Kidney (tissue), 14 donors: ENCODE measurements around the gene LMX1B. TPM values are rescaled to one million over a fixed set of nuclear protein-coding genes. Genes with fewer than 3 reads are reported as not detected.
A peak's percentile ranks its signal among the peaks of the same experiment; 100 is the strongest.

ENCODE experiments used
- DNase-seq, 5 donors: peaks; one replicate each; pipeline ENCODE4 v3.0.0-alpha.2; 2013 to 2020
- FAIRE-seq: peaks from 2 replicates; lab custom pipeline; 2012; peaks lifted over from hg19 to GRCh38; lab: Jason Lieb, UNC
- H3K27ac ChIP-seq, 2 donors: one replicate each; pipeline ENCODE4 v1.7.0; 2013; ENCODE audit warnings: low read depth in 2 of 2, low read length in 2 of 2, inconsistent platforms in 1 of 2
- H3K27me3 ChIP-seq: one replicate; pipeline ENCODE4 v1.7.1; 2013; ENCODE audit warnings: low read length, inconsistent platforms; ENCODE audit not compliant: control insufficient read depth, insufficient read depth
- H3K36me3 ChIP-seq, 3 donors: one replicate each; pipeline versions ENCODE4 v1.7.0 to v1.7.1; 2013; ENCODE audit warnings: low read length in 3 of 3, control low read depth in 1 of 3, inconsistent platforms in 1 of 3; ENCODE audit not compliant: insufficient read depth in 3 of 3, control insufficient read depth in 2 of 3
- H3K4me1 ChIP-seq, 3 donors: one replicate each; pipeline versions ENCODE4 v1.7.0 to v1.7.1; 2013; ENCODE audit warnings: low read length in 3 of 3, inconsistent platforms in 1 of 3, low read depth in 1 of 3; ENCODE audit not compliant: control insufficient read depth in 2 of 3, insufficient read depth in 2 of 3
- H3K4me3 ChIP-seq, 3 donors: one replicate each; pipeline versions ENCODE4 v1.7.0 to v1.8.1; 2013; ENCODE audit warnings: low read length in 3 of 3, control low read depth in 1 of 3, inconsistent platforms in 1 of 3
- H3K9ac ChIP-seq, 3 donors: one replicate each; pipeline versions ENCODE4 v1.7.0 to v1.7.1; 2013; ENCODE audit warnings: low read length in 3 of 3, control low read depth in 1 of 3, inconsistent platforms in 1 of 3
- H3K9me3 ChIP-seq, 3 donors: one replicate each; pipeline versions ENCODE4 v1.7.0 to v1.7.1; 2013; ENCODE audit warnings: low read length in 3 of 3, control low read depth in 1 of 3, inconsistent platforms in 1 of 3; ENCODE audit not compliant: control insufficient read depth in 2 of 3, insufficient read depth in 1 of 3
- CTCF ChIP-seq: IDR thresholded peaks from 3 replicates; pipeline ENCODE4 v1.5.1; 2012; ENCODE audit warnings: mild to moderate bottlenecking, moderate library complexity, borderline replicate concordance; ENCODE audit not compliant: insufficient read depth; ENCODE audit errors: extremely low read depth
- intact Hi-C: fragments of 100-400 bp; cut with DNase I; formaldehyde crosslinking; loops from one replicate; pipeline ENCODE4 v1.11.1; 2022
- polyA plus RNA-seq: library from polyadenylated mRNA; stranded (reverse); fragments of 350-450 nt; fragmentation: Illumina TruSeq; extraction: RNeasy Lipid Tissue Mini Kit (QIAGEN cat#74804); gene quantifications from one replicate; pipeline ENCODE4 v1.2.3, GENCODE V29; 2014; ENCODE audit warnings: low read depth, low replicate concordance; ENCODE audit not compliant: insufficient read depth
- total RNA-seq: library from RNA; stranded (reverse); fragmentation: NEBNext Ultra II Directional; extraction: Animal tissue kit (Norgen Biotek cat#: 25700); gene quantifications from one replicate; pipeline ENCODE4 v1.2.1, GENCODE V29; 2021
- donor health status: control.
- donor health status: control.
- donor health status: control.
- donor health status: control.
- donor health status: control.
- donor health status: DM: yes; HTN: yes; CAD: no.
- donor health status: Normal renal cell carcinoma (clear cell type).

LMX1B gene
- total and polyA plus RNA-seq, 2 donors from 2014 or later = 0.57 to 2.6 TPM

- no peaks in the 10 kb centered on the region for H3K36me3 ChIP-seq
- no peaks in the 10 kb centered on the region for H3K9me3 ChIP-seq
- no peaks in the 10 kb centered on the region for H3K27me3 ChIP-seq
- H3K4me1 ChIP-seq = peaks cover 0 to 4% (median 0%) of the 10 kb centered on the region in 3 donors
- no peak overlapping the region for H3K9ac ChIP-seq
- DNase-seq = peak in 2 of 5 donors; percentile 41 to 48
- no peak for TF ChIP-seq CTCF
- intact Hi-C loops = no loop called here
- H3K27ac ChIP-seq = no peak overlapping the region
- no peak for FAIRE-seq
- H3K4me3 ChIP-seq = no peak overlapping the region
Measured at GRCh38 chr9:126700296-126700695, 86.6 kb downstream of the LMX1B start.

GRCh38 chr9:126700903-126701812 is 87.4 kb downstream of the LMX1B start:
- H3K4me1 ChIP-seq = peaks cover 0 to 4% (median 1%) of the 10 kb centered on the region in 3 donors
- no peaks in the 10 kb centered on the region for H3K36me3 ChIP-seq
- no peak for FAIRE-seq
- peak in 2 of 5 donors; percentile 30 to 39 for DNase-seq
- no peaks in the 10 kb centered on the region for H3K9me3 ChIP-seq
- H3K4me3 ChIP-seq = no peak overlapping the region
- intact Hi-C loops = no loop called here
- H3K27ac ChIP-seq = no peak overlapping the region
- no peaks in the 10 kb centered on the region for H3K27me3 ChIP-seq
- no peak for TF ChIP-seq CTCF
- no peak overlapping the region for H3K9ac ChIP-seq

- H3K4me3 ChIP-seq = no peak overlapping the region
- peak in 2 of 5 donors; percentile 35 to 50 for DNase-seq
- no peak overlapping the region for H3K27ac ChIP-seq
- H3K9me3 ChIP-seq = no peaks in the 10 kb centered on the region
- peaks cover 0 to 4% (median 3%) of the 10 kb centered on the region in 3 donors for H3K4me1 ChIP-seq
- TF ChIP-seq CTCF = no peak
- H3K9ac ChIP-seq = no peak overlapping the region
- no peak for FAIRE-seq
- intact Hi-C loops = no loop called here
- H3K36me3 ChIP-seq = no peaks in the 10 kb centered on the region
- H3K27me3 ChIP-seq = no peaks in the 10 kb centered on the region
Measured at GRCh38 chr9:126701813-126702140, 88.0 kb downstream of the LMX1B start.
